Sigmoid colon (tissue), 7 donors: ENCODE results near the gene EN2. TPM values are rescaled to one million over a fixed set of nuclear protein-coding genes. Genes with fewer than 3 reads are reported as not detected.

Experiments used
- DNase-seq: peaks from one replicate; pipeline ENCODE4 v3.0.0-alpha.2; 2019
- H3K27ac ChIP-seq, 4 donors: fragments of 200-600 bp; sonication (generic); one replicate each; pipeline ENCODE4 v1.5.1; 2016 to 2019; ENCODE audit warnings: mild to moderate bottlenecking in 1 of 4
- H3K27me3 ChIP-seq, 3 donors: fragments of 200-600 bp; sonication (generic); one replicate each; pipeline ENCODE4 v1.5.1; 2019; ENCODE audit warnings: mild to moderate bottlenecking in 1 of 3
- H3K36me3 ChIP-seq, 4 donors: fragments of 200-600 bp; sonication (generic); one replicate each; pipeline ENCODE4 v1.5.1; 2016 to 2019
- H3K4me1 ChIP-seq, 4 donors: fragments of 200-600 bp; sonication (generic); one replicate each; pipeline ENCODE4 v1.5.1; 2017 to 2019
- H3K4me3 ChIP-seq, 4 donors: fragments of 200-600 bp; sonication (generic); one replicate each; pipeline ENCODE4 v1.5.1; 2017 to 2019; ENCODE audit warnings: mild to moderate bottlenecking in 2 of 4, moderate library complexity in 1 of 4
- H3K9me3 ChIP-seq, 4 donors: fragments of 200-600 bp in 3 of 4; sonication (generic) in 3 of 4; one replicate each; pipeline versions ENCODE4 v1.5.1 to v1.6.1; 2013 to 2019
- CTCF ChIP-seq, 4 experiments: fragments of 450-650 bp in 3 of 4; fragments of 200-600 bp in 1 of 4; IDR thresholded peaks; one replicate each; pipeline ENCODE4 v1.5.1; 2016 to 2019; ENCODE audit warnings: antibody characterized with exemption in 4 of 4, mild to moderate bottlenecking in 3 of 4, moderate library complexity in 2 of 4
- EP300 ChIP-seq, 4 donors: sonication (generic); formaldehyde crosslinking; IDR thresholded peaks; one replicate each; pipeline ENCODE4 v1.6.1; 2017; ENCODE audit warnings: antibody characterized with exemption in 4 of 4
- POLR2A ChIP-seq, 2 donors: fragments of 450-650 bp; IDR thresholded peaks; one replicate each; pipeline ENCODE4 v1.6.1; 2016; ENCODE audit warnings: antibody characterized with exemption in 2 of 2, mild to moderate bottlenecking in 2 of 2, moderate library complexity in 2 of 2
- POLR2AphosphoS5 ChIP-seq, 4 donors: sonication (generic); formaldehyde crosslinking; IDR thresholded peaks; one replicate each; pipeline ENCODE4 v1.6.1; 2017; ENCODE audit warnings: antibody characterized with exemption in 4 of 4
- WGBS, 2 donors: extraction: QIAGEN DNeasy Blood & Tissue Kit; methylation state at CpG; one replicate each; pipeline ENCODE4 v1.1.7; 2013; 5-methylcytosine and 5-hydroxymethylcytosine counted together
- intact Hi-C: fragments of 100-400 bp; cut with DNase I; formaldehyde crosslinking; loops from one replicate; pipeline ENCODE4 v1.15.1; 2023
- polyA plus RNA-seq, 3 donors: library from polyadenylated mRNA; stranded (reverse); fragments of 200-250 nt; gene quantifications; one replicate each; pipeline ENCODE4 v1.2.3, GENCODE V29; 2013
- total RNA-seq, 4 donors: library from RNA; depleted of rRNA; stranded (reverse); fragments of >200 nt; gene quantifications; one replicate each; pipeline ENCODE4 v1.1.0, GENCODE V29; 2016
- donor health status: healthy with polysubstance abuse.
- donor health status: Bipolar disorder and iron deficiency.
- donor health status: healthy.

Gene EN2
- total and polyA plus RNA-seq, 7 donors = 0.14 to 0.16 TPM; not detected in 5

GRCh38 chr7:155494551-155494950, 36.6 kb downstream of the EN2 start:
- Histone ChIP-seq H3K4me1 (peaks cover 0 to 15% (median 9%) of the 10 kb centered on the region in 4 donors), H3K27me3 (peaks cover 5 to 51% (median 12%) of the 10 kb centered on the region in 3 donors), H3K4me3 (no peak overlapping the region), H3K36me3 (no peaks in the 10 kb centered on the region), H3K27ac (no peak overlapping the region), H3K9me3 (no peaks in the 10 kb centered on the region)
- DNase-seq = no peak
- WGBS, 2 donors = 77 to 87% methylated on average over 16 of the region's 16 CpGs
- intact Hi-C loops = loop anchor here (10.0 kb wide), 1 partner anchor 120 kb away; no protein-coding TSS in a partner anchor
- TF ChIP-seq EP300 (IDR thresholded peaks at IDR 0.05) (no peak), CTCF (IDR thresholded peaks at IDR 0.05) (no peak), POLR2AphosphoS5 (IDR thresholded peaks at IDR 0.05) (no peak), POLR2A (IDR thresholded peaks at IDR 0.05) (no peak)

- intact Hi-C loops = loop anchor here (10.0 kb wide), 1 partner anchor 121 kb away; no protein-coding TSS in a partner anchor
- no peaks in the 10 kb centered on the region for H3K36me3 ChIP-seq
- peaks cover 0 to 9% (median 4%) of the 10 kb centered on the region in 4 donors for H3K4me1 ChIP-seq
- 84 to 85% methylated on average over 13 of the region's 13 CpGs for WGBS, 2 donors
- no peak for TF ChIP-seq CTCF (IDR thresholded peaks at IDR 0.05)
- TF ChIP-seq EP300 (IDR thresholded peaks at IDR 0.05) = no peak
- TF ChIP-seq POLR2AphosphoS5 (IDR thresholded peaks at IDR 0.05) = no peak
- TF ChIP-seq POLR2A (IDR thresholded peaks at IDR 0.05) = no peak
- no peak for DNase-seq
- peaks cover 0 to 62% (median 17%) of the 10 kb centered on the region in 3 donors for H3K27me3 ChIP-seq
- H3K9me3 ChIP-seq = no peaks in the 10 kb centered on the region
- no peak overlapping the region for H3K27ac ChIP-seq
- H3K4me3 ChIP-seq = no peak overlapping the region
Observed at GRCh38 chr7:155495440-155496248, 37.7 kb downstream of the EN2 start.

DNA sequence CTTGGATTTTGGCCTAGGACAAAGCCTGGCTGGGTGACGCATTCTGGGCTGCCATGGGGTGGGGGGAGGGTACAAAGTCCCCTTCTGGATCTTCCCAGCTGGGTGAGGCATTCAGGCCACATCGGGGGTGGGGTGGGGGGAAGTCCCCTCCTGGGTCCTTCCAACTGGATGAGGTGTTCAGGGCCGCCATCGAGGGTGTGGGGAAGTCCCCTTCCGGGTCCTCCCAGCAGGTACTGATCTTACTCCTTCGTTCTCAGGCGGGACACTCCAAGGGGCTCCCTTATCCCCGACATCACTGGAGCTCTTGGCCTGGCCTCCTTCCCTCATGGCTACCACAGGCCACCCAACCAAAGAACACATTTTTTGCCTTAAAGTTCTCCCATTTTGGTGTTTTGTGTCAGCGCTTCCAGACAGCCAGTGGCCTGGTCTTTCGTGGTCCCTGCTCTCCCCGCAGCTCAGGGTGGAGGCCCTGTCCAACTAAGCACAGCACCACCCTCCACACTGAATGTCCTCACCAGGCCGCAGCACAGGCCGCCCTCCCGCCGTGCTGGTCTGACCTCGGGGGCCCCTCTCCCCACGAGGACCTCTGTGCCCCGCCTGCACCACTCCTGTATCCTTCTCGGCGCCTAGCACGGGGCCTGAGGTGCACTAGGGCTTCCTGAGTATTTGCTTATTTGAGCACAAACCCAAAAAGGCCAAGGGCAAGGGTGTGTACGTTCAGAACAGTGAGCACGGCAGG, 38.5 kb downstream of the EN2 start:
- Histone ChIP-seq H3K4me1 (peaks cover 0 to 1% (median under 1%) of the 10 kb centered on the region in 4 donors), H3K27ac (no peak overlapping the region), H3K9me3 (no peaks in the 10 kb centered on the region), H3K27me3 (peaks cover 0 to 67% (median 25%) of the 10 kb centered on the region in 3 donors), H3K36me3 (no peaks in the 10 kb centered on the region), H3K4me3 (no peak overlapping the region)
- no peak for DNase-seq
- intact Hi-C loops = loop anchor here (10.0 kb wide), 1 partner anchor 122 kb away; no protein-coding TSS in a partner anchor
- 79 to 86% methylated on average over 23 of the region's 23 CpGs for WGBS, 2 donors
- TF ChIP-seq POLR2A (IDR thresholded peaks at IDR 0.05) (no peak), CTCF (IDR thresholded peaks at IDR 0.05) (no peak), POLR2AphosphoS5 (IDR thresholded peaks at IDR 0.05) (no peak)

DNA sequence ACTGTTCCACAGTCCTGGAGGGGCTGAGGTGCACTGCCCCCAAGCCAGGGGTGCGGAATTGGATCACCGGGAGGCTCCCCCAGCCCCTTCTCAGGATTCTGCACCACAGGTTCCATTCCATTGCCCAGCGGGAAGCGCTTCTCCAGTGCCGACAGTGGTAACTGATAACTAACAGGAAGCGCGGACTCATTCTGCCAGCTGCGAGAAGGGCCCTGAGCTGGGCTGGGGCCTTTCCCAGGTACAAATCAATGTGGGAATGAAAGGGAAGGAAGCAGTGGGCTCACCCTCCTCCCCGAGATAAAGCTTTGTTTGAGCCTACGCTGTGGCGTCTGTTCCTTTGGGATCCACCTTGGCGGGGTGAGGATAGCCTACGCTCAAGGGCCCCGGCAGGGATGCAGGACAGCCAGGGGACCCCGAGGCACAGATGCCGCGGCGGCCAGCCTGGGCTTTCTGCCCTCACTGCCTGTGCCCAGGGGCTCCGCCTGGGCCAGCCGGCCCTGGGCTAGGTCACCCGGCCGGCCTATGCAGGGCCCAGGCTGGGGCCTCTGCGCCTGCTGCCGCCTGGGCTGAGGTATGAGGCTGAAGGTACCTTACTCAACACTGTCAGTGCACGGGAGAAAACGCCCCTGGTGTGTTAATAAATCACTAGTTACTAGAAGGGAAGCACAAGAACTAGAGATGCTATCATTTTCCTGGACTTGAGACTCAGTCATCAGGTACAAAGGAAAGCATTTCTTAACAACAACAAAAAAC, 39.4 kb downstream of the EN2 start:
- Histone ChIP-seq H3K4me3 (no peak overlapping the region), H3K36me3 (no peaks in the 10 kb centered on the region), H3K27me3 (peaks cover 0 to 74% (median 30%) of the 10 kb centered on the region in 3 donors), H3K4me1 (no peaks in the 10 kb centered on the region), H3K9me3 (no peaks in the 10 kb centered on the region), H3K27ac (no peak overlapping the region)
- TF ChIP-seq POLR2A (IDR thresholded peaks at IDR 0.05) (no peak), POLR2AphosphoS5 (IDR thresholded peaks at IDR 0.05) (no peak), EP300 (IDR thresholded peaks at IDR 0.05) (no peak), CTCF (IDR thresholded peaks at IDR 0.05) (no peak)
- DNase-seq = no peak
- WGBS, 2 donors = 75 to 77% methylated on average over 26 of the region's 26 CpGs
- intact Hi-C loops = loop anchor here (10.0 kb wide), 1 partner anchor 123 kb away; no protein-coding TSS in a partner anchor
